DLD1 (cell line): ENCODE data around the gene ZCCHC24.

Source experiments
- in situ Hi-C: cut with HindIII; loops from 2 replicates; pipeline ENCODE4 v1.10.0; 2017; ENCODE audit warnings: low sequenced_read_pairs

ZCCHC24 gene

GRCh38 chr10:79352035-79352877 lies 93.2 kb downstream of the ZCCHC24 start:
- in situ Hi-C loops: loop anchor here (25.0 kb wide), 1 partner anchor 135 kb away; no protein-coding TSS in a partner anchor

- in situ Hi-C loops: loop anchor here (25.0 kb wide), 1 partner anchor 136 kb away; no protein-coding TSS in a partner anchor
Observed at GRCh38 chr10:79351332-79351731, 94.1 kb downstream of the ZCCHC24 start.

GRCh38 chr10:79350407-79351154 lies 94.8 kb downstream of the ZCCHC24 start:
- in situ Hi-C loops: loop anchor here (25.0 kb wide), 1 partner anchor 137 kb away; no protein-coding TSS in a partner anchor

- in situ Hi-C loops: loop anchor here (25.0 kb wide), 1 partner anchor 137 kb away; no protein-coding TSS in a partner anchor
Observed at GRCh38 chr10:79349766-79350406, 95.5 kb downstream of the ZCCHC24 start.

- in situ Hi-C loops: no loop called here
Observed at GRCh38 chr10:79349072-79349491, 96.3 kb downstream of the ZCCHC24 start.

GRCh38 chr10:79348640-79348988 lies 96.8 kb downstream of the ZCCHC24 start:
- in situ Hi-C loops: no loop called here

- in situ Hi-C loops: no loop called here
Observed at GRCh38 chr10:79347894-79348639, 97.4 kb downstream of the ZCCHC24 start.

GRCh38 chr10:79347226-79347893 lies 98.1 kb downstream of the ZCCHC24 start, which contains the start of gene PPIF:
Gene PPIF, plus strand, starts transcription at chr10:79347469. Its CDS starts 80 bp downstream, at chr10:79347549.
- in situ Hi-C loops: no loop called here

- in situ Hi-C loops: no loop called here
Observed at GRCh38 chr10:79346388-79347225, 98.8 kb downstream of the ZCCHC24 start.

GRCh38 chr10:79346012-79346340 lies 99.4 kb downstream of the ZCCHC24 start:
- in situ Hi-C loops: no loop called here

- in situ Hi-C loops: no loop called here
Observed at GRCh38 chr10:79345241-79346011, 100.0 kb downstream of the ZCCHC24 start.

GRCh38 chr10:79344502-79345195 lies 100.8 kb downstream of the ZCCHC24 start:
- in situ Hi-C loops: no loop called here

GRCh38 chr10:79342811-79343561 lies 102.4 kb downstream of the ZCCHC24 start:
- in situ Hi-C loops: no loop called here

- in situ Hi-C loops: no loop called here
Observed at GRCh38 chr10:79342295-79342761, 103.1 kb downstream of the ZCCHC24 start.

GRCh38 chr10:79340646-79341244 lies 104.7 kb downstream of the ZCCHC24 start:
- in situ Hi-C loops: no loop called here

GRCh38 chr10:79339266-79339665 lies 106.2 kb downstream of the ZCCHC24 start:
- in situ Hi-C loops: no loop called here
